Activated naive CD8-positive, alpha-beta T cell treated with anti-CD3 and anti-CD28 coated beads, Interleukin-2, amount 10 ng/mL, durations not matched to agents 7 days and 5 days (primary cell): ENCODE data around the gene LRRC63. TPM values are rescaled to one million over a fixed set of nuclear protein-coding genes. Genes with fewer than 3 reads are reported as not detected.

Experiments
- ATAC-seq: fragments of 150-1000 bp; cut with Tn5 transposase; one replicate; pipeline ENCODE4 v1.10.0; 2021; ENCODE audit warnings: low read depth, moderate library complexity
- POLR2A ChIA-PET: fragments of 350-600 bp; sonication (Branson Sonifier 250); formaldehyde crosslinking; loops from one replicate; lab custom pipeline; 2021; ENCODE audit warnings: antibody characterized with exemption; lab: Charles Lee
- DNase-seq: peaks from one replicate; pipeline ENCODE4 v3.0.0; 2021
- H3K27ac Mint-ChIP-seq: one replicate; pipeline ENCODE4 v1.8.0; 2022; ENCODE audit warnings: mild to moderate bottlenecking, mixed read lengths
- H3K27me3 Mint-ChIP-seq: one replicate; pipeline ENCODE4 v1.8.0; 2022; ENCODE audit warnings: mild to moderate bottlenecking, moderate library complexity, mixed read lengths
- H3K36me3 Mint-ChIP-seq: one replicate; pipeline ENCODE4 v1.8.0; 2021; ENCODE audit warnings: mild to moderate bottlenecking, mixed read lengths
- H3K4me1 Mint-ChIP-seq: one replicate; pipeline ENCODE4 v1.8.0; 2021; ENCODE audit warnings: mixed read lengths
- H3K4me3 Mint-ChIP-seq: one replicate; pipeline ENCODE4 v1.8.0; 2022; ENCODE audit warnings: mild to moderate bottlenecking, moderate library complexity, mixed read lengths
- H3K9me3 Mint-ChIP-seq: one replicate; pipeline ENCODE4 v1.8.0; 2021; ENCODE audit warnings: mixed read lengths
- total RNA-seq, 2 experiments: library from RNA; stranded (reverse); gene quantifications; one replicate each; pipeline ENCODE4 v1.2.3, GENCODE V29; 2021

Gene LRRC63
- total RNA-seq, 2 experiments from 2014 or later: 1.5 to 1.6 TPM

DNA sequence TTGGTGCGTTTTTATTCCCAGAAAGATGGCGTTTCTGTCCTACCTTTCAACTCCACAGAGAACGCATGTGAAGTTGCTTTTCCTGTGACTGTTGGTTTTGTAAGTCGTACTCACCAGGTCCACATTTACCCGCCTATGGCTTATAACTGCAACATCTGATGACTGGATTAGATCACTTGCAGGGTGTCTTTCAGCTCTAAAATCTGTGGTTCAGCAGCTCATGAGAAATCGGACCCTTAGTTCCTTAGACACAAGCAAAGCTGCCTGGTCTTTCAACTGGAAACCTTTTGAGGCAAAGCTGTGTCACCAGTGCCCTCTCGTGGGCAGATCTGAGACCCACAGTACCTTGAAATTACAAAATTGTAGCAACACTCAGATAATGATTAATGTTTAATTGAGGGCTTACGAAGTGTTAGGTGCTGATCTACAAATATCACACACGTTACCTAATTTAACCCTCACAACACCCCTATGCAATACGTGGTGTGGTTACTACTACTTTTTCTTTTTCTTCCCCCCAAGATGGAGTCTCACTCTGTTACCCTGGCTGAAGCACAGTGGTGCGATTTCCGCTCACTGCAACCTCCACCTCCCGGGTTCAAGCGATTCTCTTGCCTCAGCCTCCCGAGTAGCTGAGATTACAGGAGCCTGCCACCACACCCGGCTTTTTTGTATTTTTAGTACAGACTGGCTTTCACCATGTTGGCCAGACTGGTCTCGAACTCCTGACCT is 109.9 kb downstream of the LRRC63 start:
- H3K36me3 Mint-ChIP-seq: peaks cover 1% of the 10 kb centered on the region
- H3K4me1 Mint-ChIP-seq: peaks cover 21% of the 10 kb centered on the region
- ATAC-seq (peak; percentile 75), DNase-seq (peak; percentile 73)
- peak overlapping the region; percentile 76 for H3K4me3 Mint-ChIP-seq
- H3K9me3 Mint-ChIP-seq: no peaks in the 10 kb centered on the region
- peak overlapping the region; percentile 87 for H3K27ac Mint-ChIP-seq
- POLR2A ChIA-PET: interaction anchor here (1.0 to 2.0 kb wide), 4 partner anchors 25 to 162 kb away, joined by 3 to 17 read pairs (median 3); no protein-coding TSS in a partner anchor
- H3K27me3 Mint-ChIP-seq: no peaks in the 10 kb centered on the region

DNA sequence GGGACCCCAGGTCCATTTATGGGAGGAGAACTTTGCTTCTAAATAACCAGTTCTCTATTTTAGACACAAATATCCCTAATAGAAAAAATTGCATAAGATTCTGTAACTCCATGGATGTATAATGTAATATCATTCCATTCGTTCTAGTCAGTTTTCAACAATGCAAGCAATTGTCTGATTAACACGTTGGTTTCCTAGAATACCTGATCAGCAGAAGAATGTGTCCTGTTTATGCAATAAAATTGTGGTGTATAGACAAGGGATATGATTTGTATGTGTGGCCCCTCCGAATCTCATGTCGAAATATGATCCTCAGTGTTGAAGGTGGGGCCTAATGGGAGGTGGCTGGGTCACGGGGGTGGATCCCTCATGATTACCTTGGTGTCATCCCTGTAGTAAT is 113.2 kb downstream of the LRRC63 start:
- DNase-seq: no peak
- H3K9me3 Mint-ChIP-seq: no peaks in the 10 kb centered on the region
- no peaks in the 10 kb centered on the region for H3K36me3 Mint-ChIP-seq
- H3K27me3 Mint-ChIP-seq: peaks cover 6% of the 10 kb centered on the region
- no peak overlapping the region for H3K27ac Mint-ChIP-seq
- POLR2A ChIA-PET: no interaction called here
- H3K4me1 Mint-ChIP-seq: peaks cover 18% of the 10 kb centered on the region
- no peak overlapping the region for H3K4me3 Mint-ChIP-seq
- ATAC-seq: no peak

Other genes with a start within 250 kb of the LRRC63 start
- gene ZC3H13, start 159.2 kb upstream of the LRRC63 start, total RNA-seq: 10 to 100 TPM; 40.7 to 49.7 TPM
- gene CPB2, start 106.9 kb upstream of the LRRC63 start, total RNA-seq: not detected
- 1,000 to 10,000 TPM in 1 of 2 experiments, 100 to 1,000 TPM in 1; 965 to 1,009 TPM for gene LCP1, start 29.8 kb upstream of the LRRC63 start, total RNA-seq
- 1 to 10 TPM in 1 of 2 experiments, under 1 TPM in 1; 0.48 to 1.1 TPM for gene RUBCNL, start 175.3 kb downstream of the LRRC63 start, total RNA-seq